A673 (cell line): ENCODE data around the gene MACROH2A1. TPM values are rescaled to one million over a fixed set of nuclear protein-coding genes. Genes with fewer than 3 reads are reported as not detected.

Source experiments
- BruUV-seq: library from RNA; stranded (reverse); fragments of 400-500 nt; replicated peaks from 2 replicates; lab custom pipeline; 2021; lab: Mats Ljungman, UMichigan
- CTCF ChIA-PET: fragments of 300-600 bp; sonication (Branson Sonifier 250); formaldehyde crosslinking; loops from one replicate; lab custom pipeline; 2022; ENCODE audit warnings: antibody characterized with exemption; lab: Charles Lee
- POLR2A ChIA-PET: fragments of 300-600 bp; sonication (Branson Sonifier 250); formaldehyde crosslinking; loops from one replicate; lab custom pipeline; 2022; ENCODE audit warnings: antibody characterized with exemption; ENCODE audit not compliant: low non-redundant PET; lab: Charles Lee
- DNase-seq: peaks from one replicate; pipeline ENCODE4 v3.0.0-alpha.2; 2015; ENCODE audit warnings: low spot score
- H3K27ac ChIP-seq: fragments of 200-600 bp; sonication (generic); 2 replicates; pipeline ENCODE4 v1.5.1; 2016; ENCODE audit warnings: mixed run types, low read depth, mild to moderate bottlenecking, mixed read lengths, antibody characterized with exemption, low read length; ENCODE audit not compliant: poor library complexity, severe bottlenecking
- H3K27me3 ChIP-seq: fragments of 200-600 bp; sonication (generic); replicated peaks from 2 replicates; pipeline ENCODE4 v1.6.1; 2017; ENCODE audit warnings: mixed run types, low read depth, mild to moderate bottlenecking, mixed read lengths, antibody characterized with exemption, low read length; ENCODE audit not compliant: insufficient read depth, poor library complexity
- H3K36me3 ChIP-seq: fragments of 200-600 bp; sonication (generic); 2 replicates; pipeline ENCODE4 v1.6.1; 2016; ENCODE audit warnings: mixed run types, mild to moderate bottlenecking, mixed read lengths, antibody characterized with exemption, low read length; ENCODE audit not compliant: insufficient read depth, poor library complexity, severe bottlenecking
- H3K4me1 ChIP-seq: fragments of 200-600 bp; sonication (generic); 2 replicates; pipeline ENCODE4 v1.6.1; 2017; ENCODE audit warnings: mixed run types, mild to moderate bottlenecking, mixed read lengths, antibody characterized with exemption, low read length; ENCODE audit not compliant: insufficient read depth, poor library complexity, severe bottlenecking
- H3K4me3 ChIP-seq: fragments of 200-600 bp; sonication (generic); 2 replicates; pipeline ENCODE4 v1.5.1; 2016; ENCODE audit warnings: low read depth, mixed run types, mild to moderate bottlenecking, mixed read lengths, low read length; ENCODE audit not compliant: poor library complexity, severe bottlenecking
- H3K9me3 ChIP-seq: fragments of 200-600 bp; sonication (generic); 2 replicates; pipeline ENCODE4 v1.6.1; 2016; ENCODE audit warnings: mixed run types, low read depth, mild to moderate bottlenecking, mixed read lengths, antibody characterized with exemption, low read length; ENCODE audit not compliant: poor library complexity, severe bottlenecking
- CTCF ChIP-seq: fragments of 300-800, 200-600 bp; sonication (generic); conservative IDR thresholded peaks from 2 replicates; pipeline ENCODE4 v1.5.1; 2017; ENCODE audit warnings: low read depth, mild to moderate bottlenecking, antibody characterized with exemption, low read length, moderate library complexity, mixed read lengths
- EZH2 ChIP-seq: fragments of 200-600 bp; sonication (generic); IDR thresholded peaks from 2 replicates; pipeline ENCODE4 v1.6.1; 2017; ENCODE audit warnings: borderline replicate concordance, low read depth, mild to moderate bottlenecking, mixed read lengths, antibody characterized with exemption, low read length; ENCODE audit not compliant: poor library complexity, severe bottlenecking
- intact Hi-C: fragments of 100-400 bp; cut with micrococcal nuclease; formaldehyde crosslinking; loops from one replicate; pipeline ENCODE4 v1.10.0; 2022; ENCODE audit not compliant: unreplicated experiment
- total RNA-seq: library from RNA; stranded (reverse); gene quantifications from 2 replicates; pipeline ENCODE4 v1.2.3, GENCODE V29; 2021

Gene MACROH2A1
- total RNA-seq, 1 experiment from 2014 or later = 264 TPM

- Histone ChIP-seq H3K4me3 (no peak overlapping the region), H3K9me3 (peaks cover 6% of the 10 kb centered on the region), H3K4me1 (no peaks in the 10 kb centered on the region), H3K27me3 (peaks cover 85% of the 10 kb centered on the region), H3K27ac (no peak overlapping the region), H3K36me3 (no peaks in the 10 kb centered on the region)
- intact Hi-C loops = no loop called here
- ChIA-PET POLR2A (no interaction called here), CTCF (no interaction called here)
- DNase-seq = no peak
- no TSS peak for BruUV-seq
- TF ChIP-seq CTCF (no peak), EZH2 (no peak)
Observed at GRCh38 chr5:135417083-135417482, 18.1 kb upstream of the MACROH2A1 start.

- H3K4me1 ChIP-seq = peaks cover 1% of the 10 kb centered on the region
- TF ChIP-seq CTCF = no peak
- no peak for TF ChIP-seq EZH2
- POLR2A ChIA-PET = interaction anchor here (0.7 kb wide), 1 partner anchor 260 kb away, joined by 4 read pairs; no protein-coding TSS in a partner anchor
- H3K4me3 ChIP-seq = no peak overlapping the region
- H3K9me3 ChIP-seq = peaks cover 4% of the 10 kb centered on the region
- H3K36me3 ChIP-seq = no peaks in the 10 kb centered on the region
- CTCF ChIA-PET = interaction anchor here (0.7 kb wide), 1 partner anchor 21 kb away, joined by 4 read pairs; no protein-coding TSS in a partner anchor
- BruUV-seq = no TSS peak
- peaks cover 28% of the 10 kb centered on the region for H3K27me3 ChIP-seq
- no peak for DNase-seq
- intact Hi-C loops = no loop called here
- no peak overlapping the region for H3K27ac ChIP-seq
Observed at GRCh38 chr5:135405082-135405481, 6.1 kb upstream of the MACROH2A1 start.

GRCh38 chr5:135402031-135402430 lies 3.0 kb upstream of the MACROH2A1 start:
- peaks cover 13% of the 10 kb centered on the region for H3K4me1 ChIP-seq
- peaks cover 4% of the 10 kb centered on the region for H3K9me3 ChIP-seq
- no peaks in the 10 kb centered on the region for H3K36me3 ChIP-seq
- DNase-seq = no peak
- CTCF ChIA-PET = no interaction called here
- H3K27ac ChIP-seq = no peak overlapping the region
- POLR2A ChIA-PET = no interaction called here
- TF ChIP-seq CTCF = no peak
- no peak for TF ChIP-seq EZH2
- BruUV-seq = no TSS peak
- peaks cover 14% of the 10 kb centered on the region for H3K27me3 ChIP-seq
- intact Hi-C loops = no loop called here
- no peak overlapping the region for H3K4me3 ChIP-seq
